ENCODE data around the gene CLCN6.

CLCN6 gene

GRCh38 chr1:11869104-11869503 lies 63.1 kb downstream of the CLCN6 start:
- 92 to 97% methylated on average over 2 to 3 of the region's 3 CpGs for WGBS, 2 experiments
- no peak overlapping the region for H3K4me3 ChIP-seq (ENCODE audit: insufficient read depth, low read depth, low read length)
- no peaks in the 10 kb centered on the region for H3K4me1 ChIP-seq (ENCODE audit: control insufficient read depth, insufficient read depth, low read length)
- no peaks in the 10 kb centered on the region for H3K27me3 ChIP-seq (ENCODE audit: control insufficient read depth, insufficient read depth, low read length, poor library complexity, severe bottlenecking)
- H3K36me3 ChIP-seq (ENCODE audit: control insufficient read depth, insufficient read depth, low read length) = no peaks in the 10 kb centered on the region
- H3K9me3 ChIP-seq (ENCODE audit: control insufficient read depth, low read length) = no peaks in the 10 kb centered on the region
- H3K27ac ChIP-seq (ENCODE audit: insufficient read depth, low read depth, low read length, poor library complexity, severe bottlenecking) = no peak overlapping the region

- Histone ChIP-seq H3K36me3 (ENCODE audit: control insufficient read depth, insufficient read depth, low read length) (no peaks in the 10 kb centered on the region), H3K4me3 (ENCODE audit: insufficient read depth, low read depth, low read length) (no peak overlapping the region), H3K4me1 (ENCODE audit: control insufficient read depth, insufficient read depth, low read length) (no peaks in the 10 kb centered on the region), H3K9me3 (ENCODE audit: control insufficient read depth, low read length) (no peaks in the 10 kb centered on the region), H3K27me3 (ENCODE audit: control insufficient read depth, insufficient read depth, low read length, poor library complexity, severe bottlenecking) (no peaks in the 10 kb centered on the region), H3K27ac (ENCODE audit: insufficient read depth, low read depth, low read length, poor library complexity, severe bottlenecking) (no peak overlapping the region)
- WGBS, 2 experiments = 87 to 90% methylated on average over 5 of the region's 5 CpGs
Observed at GRCh38 chr1:11869650-11870207, 63.7 kb downstream of the CLCN6 start.

GRCh38 chr1:11872545-11872944 lies 66.6 kb downstream of the CLCN6 start:
- Histone ChIP-seq H3K4me3 (ENCODE audit: insufficient read depth, low read depth, low read length) (no peak overlapping the region), H3K9me3 (ENCODE audit: control insufficient read depth, low read length) (no peaks in the 10 kb centered on the region), H3K27ac (ENCODE audit: insufficient read depth, low read depth, low read length, poor library complexity, severe bottlenecking) (no peak overlapping the region), H3K36me3 (ENCODE audit: control insufficient read depth, insufficient read depth, low read length) (no peaks in the 10 kb centered on the region), H3K4me1 (ENCODE audit: control insufficient read depth, insufficient read depth, low read length) (no peaks in the 10 kb centered on the region), H3K27me3 (ENCODE audit: control insufficient read depth, insufficient read depth, low read length, poor library complexity, severe bottlenecking) (no peaks in the 10 kb centered on the region)
- 84 to 90% methylated on average over 7 of the region's 7 CpGs for WGBS, 2 experiments

GRCh38 chr1:11873395-11874257 lies 67.6 kb downstream of the CLCN6 start:
- Histone ChIP-seq H3K36me3 (ENCODE audit: control insufficient read depth, insufficient read depth, low read length) (no peaks in the 10 kb centered on the region), H3K4me1 (ENCODE audit: control insufficient read depth, insufficient read depth, low read length) (no peaks in the 10 kb centered on the region), H3K9me3 (ENCODE audit: control insufficient read depth, low read length) (no peaks in the 10 kb centered on the region), H3K4me3 (ENCODE audit: insufficient read depth, low read depth, low read length) (no peak overlapping the region), H3K27me3 (ENCODE audit: control insufficient read depth, insufficient read depth, low read length, poor library complexity, severe bottlenecking) (no peaks in the 10 kb centered on the region), H3K27ac (ENCODE audit: insufficient read depth, low read depth, low read length, poor library complexity, severe bottlenecking) (no peak overlapping the region)
- WGBS, 2 experiments = 88 to 90% methylated on average over 14 of the region's 14 CpGs

- no peaks in the 10 kb centered on the region for H3K27me3 ChIP-seq (ENCODE audit: control insufficient read depth, insufficient read depth, low read length, poor library complexity, severe bottlenecking)
- H3K4me3 ChIP-seq (ENCODE audit: insufficient read depth, low read depth, low read length) = no peak overlapping the region
- no peaks in the 10 kb centered on the region for H3K36me3 ChIP-seq (ENCODE audit: control insufficient read depth, insufficient read depth, low read length)
- H3K4me1 ChIP-seq (ENCODE audit: control insufficient read depth, insufficient read depth, low read length) = no peaks in the 10 kb centered on the region
- no peak overlapping the region for H3K27ac ChIP-seq (ENCODE audit: insufficient read depth, low read depth, low read length, poor library complexity, severe bottlenecking)
- 84 to 87% methylated on average over 10 of the region's 10 CpGs for WGBS, 2 experiments
- no peaks in the 10 kb centered on the region for H3K9me3 ChIP-seq (ENCODE audit: control insufficient read depth, low read length)
Observed at GRCh38 chr1:11874258-11874562, 68.2 kb downstream of the CLCN6 start.

- H3K4me1 ChIP-seq (ENCODE audit: control insufficient read depth, insufficient read depth, low read length) = no peaks in the 10 kb centered on the region
- H3K27ac ChIP-seq (ENCODE audit: insufficient read depth, low read depth, low read length, poor library complexity, severe bottlenecking) = no peak overlapping the region
- H3K36me3 ChIP-seq (ENCODE audit: control insufficient read depth, insufficient read depth, low read length) = no peaks in the 10 kb centered on the region
- H3K27me3 ChIP-seq (ENCODE audit: control insufficient read depth, insufficient read depth, low read length, poor library complexity, severe bottlenecking) = no peaks in the 10 kb centered on the region
- H3K4me3 ChIP-seq (ENCODE audit: insufficient read depth, low read depth, low read length) = no peak overlapping the region
- no peaks in the 10 kb centered on the region for H3K9me3 ChIP-seq (ENCODE audit: control insufficient read depth, low read length)
- 77 to 78% methylated on average over 6 of the region's 6 CpGs for WGBS, 2 experiments
Observed at GRCh38 chr1:11874624-11875023, 68.6 kb downstream of the CLCN6 start.

- Histone ChIP-seq H3K27ac (ENCODE audit: insufficient read depth, low read depth, low read length, poor library complexity, severe bottlenecking) (no peak overlapping the region), H3K36me3 (ENCODE audit: control insufficient read depth, insufficient read depth, low read length) (no peaks in the 10 kb centered on the region), H3K27me3 (ENCODE audit: control insufficient read depth, insufficient read depth, low read length, poor library complexity, severe bottlenecking) (no peaks in the 10 kb centered on the region), H3K9me3 (ENCODE audit: control insufficient read depth, low read length) (no peaks in the 10 kb centered on the region), H3K4me1 (ENCODE audit: control insufficient read depth, insufficient read depth, low read length) (no peaks in the 10 kb centered on the region), H3K4me3 (ENCODE audit: insufficient read depth, low read depth, low read length) (no peak overlapping the region)
- 82 to 86% methylated on average over 10 of the region's 10 CpGs for WGBS, 2 experiments
Observed at GRCh38 chr1:11875094-11875493, 69.1 kb downstream of the CLCN6 start.

- no peaks in the 10 kb centered on the region for H3K9me3 ChIP-seq (ENCODE audit: control insufficient read depth, low read length)
- WGBS, 2 experiments = 73 to 79% methylated on average over 4 to 6 of the region's 6 CpGs
- H3K27ac ChIP-seq (ENCODE audit: insufficient read depth, low read depth, low read length, poor library complexity, severe bottlenecking) = no peak overlapping the region
- H3K4me1 ChIP-seq (ENCODE audit: control insufficient read depth, insufficient read depth, low read length) = no peaks in the 10 kb centered on the region
- no peaks in the 10 kb centered on the region for H3K27me3 ChIP-seq (ENCODE audit: control insufficient read depth, insufficient read depth, low read length, poor library complexity, severe bottlenecking)
- no peak overlapping the region for H3K4me3 ChIP-seq (ENCODE audit: insufficient read depth, low read depth, low read length)
- no peaks in the 10 kb centered on the region for H3K36me3 ChIP-seq (ENCODE audit: control insufficient read depth, insufficient read depth, low read length)
Observed at GRCh38 chr1:11877074-11877473, 71.1 kb downstream of the CLCN6 start.

- Histone ChIP-seq H3K4me1 (ENCODE audit: control insufficient read depth, insufficient read depth, low read length) (no peaks in the 10 kb centered on the region), H3K36me3 (ENCODE audit: control insufficient read depth, insufficient read depth, low read length) (no peaks in the 10 kb centered on the region), H3K27me3 (ENCODE audit: control insufficient read depth, insufficient read depth, low read length, poor library complexity, severe bottlenecking) (no peaks in the 10 kb centered on the region), H3K4me3 (ENCODE audit: insufficient read depth, low read depth, low read length) (no peak overlapping the region), H3K27ac (ENCODE audit: insufficient read depth, low read depth, low read length, poor library complexity, severe bottlenecking) (no peak overlapping the region), H3K9me3 (ENCODE audit: control insufficient read depth, low read length) (no peaks in the 10 kb centered on the region)
- 94 to 96% methylated on average over 31 of the region's 31 CpGs for WGBS, 2 experiments
Observed at GRCh38 chr1:11878081-11878890, 72.3 kb downstream of the CLCN6 start.

GRCh38 chr1:11878891-11879190 lies 72.8 kb downstream of the CLCN6 start:
- 91 to 93% methylated on average over 6 of the region's 6 CpGs for WGBS, 2 experiments
- H3K4me3 ChIP-seq (ENCODE audit: insufficient read depth, low read depth, low read length) = no peak overlapping the region
- H3K36me3 ChIP-seq (ENCODE audit: control insufficient read depth, insufficient read depth, low read length) = no peaks in the 10 kb centered on the region
- no peaks in the 10 kb centered on the region for H3K4me1 ChIP-seq (ENCODE audit: control insufficient read depth, insufficient read depth, low read length)
- H3K27ac ChIP-seq (ENCODE audit: insufficient read depth, low read depth, low read length, poor library complexity, severe bottlenecking) = no peak overlapping the region
- no peaks in the 10 kb centered on the region for H3K9me3 ChIP-seq (ENCODE audit: control insufficient read depth, low read length)
- no peaks in the 10 kb centered on the region for H3K27me3 ChIP-seq (ENCODE audit: control insufficient read depth, insufficient read depth, low read length, poor library complexity, severe bottlenecking)

Measured in ectodermal cell (in vitro differentiated cells).